CD4-positive, alpha-beta T cell treated with Interleukin-6 at 100 ng/mL for 8 hours (primary cell): ENCODE data around the gene AAR2.

Experiments used
- DNase-seq: peaks from one replicate; pipeline ENCODE4 v3.0.0-alpha.2; 2020; ENCODE audit warnings: mixed read lengths, low spot score

AAR2 gene

GRCh38 chr20:36218380-36219064 lies 17.8 kb upstream of the AAR2 start:
- no peak for DNase-seq

GRCh38 chr20:36219671-36220220 lies 16.5 kb upstream of the AAR2 start:
- no peak for DNase-seq

GRCh38 chr20:36225666-36226065 lies 10.6 kb upstream of the AAR2 start:
- DNase-seq = no peak

GRCh38 chr20:36228770-36229169 lies 7.5 kb upstream of the AAR2 start:
- DNase-seq = no peak

DNA sequence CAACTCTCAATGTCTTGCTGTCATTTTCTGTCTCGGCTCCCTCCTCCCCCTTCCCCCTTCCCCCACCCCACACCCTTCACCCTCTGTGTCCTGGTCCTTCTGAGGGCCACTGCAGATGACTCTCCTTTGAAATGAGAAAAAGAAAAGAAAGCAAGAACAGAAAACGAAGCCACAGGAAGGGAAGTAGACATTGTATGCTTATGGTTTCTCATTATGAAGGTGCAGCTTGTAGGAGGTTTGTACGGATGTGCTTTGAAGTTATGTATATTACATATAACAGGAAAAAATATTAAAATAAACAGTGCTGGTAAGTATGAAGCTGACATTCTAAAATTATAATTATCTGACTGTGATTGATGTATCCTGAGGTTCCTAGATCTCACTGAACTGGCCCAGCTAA lies 6.3 kb upstream of the AAR2 start:
- DNase-seq = no peak

- no peak for DNase-seq
These were observed 4.9 kb upstream of the AAR2 start for GRCh38 chr20:36231331-36231730.

- no peak for DNase-seq
These were observed 1.4 kb upstream of the AAR2 start for GRCh38 chr20:36234771-36235320.

DNA sequence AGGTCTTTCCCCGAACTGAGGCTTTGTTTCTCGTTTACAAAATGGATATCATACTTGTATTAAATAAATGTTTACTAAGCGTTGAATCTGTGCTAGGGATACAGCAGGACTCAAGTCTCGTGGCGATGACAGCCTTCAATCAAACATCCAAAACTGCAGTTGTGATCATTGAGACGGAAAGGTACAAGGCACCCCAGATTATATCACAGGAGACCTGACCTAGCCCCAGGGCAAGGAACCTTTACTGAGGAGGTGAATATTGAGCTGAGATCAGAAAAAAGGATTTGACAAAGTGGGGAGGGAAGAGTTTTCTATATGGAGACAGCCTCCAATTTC lies 476 bp downstream of the AAR2 start:
- DNase-seq = no peak

- no peak for DNase-seq
These were observed 1.2 kb downstream of the AAR2 start for GRCh38 chr20:36237477-36237876.

GRCh38 chr20:36238153-36238552 lies 1.9 kb downstream of the AAR2 start:
- no peak for DNase-seq

GRCh38 chr20:36238760-36239159 lies 2.5 kb downstream of the AAR2 start:
- no peak for DNase-seq

DNA sequence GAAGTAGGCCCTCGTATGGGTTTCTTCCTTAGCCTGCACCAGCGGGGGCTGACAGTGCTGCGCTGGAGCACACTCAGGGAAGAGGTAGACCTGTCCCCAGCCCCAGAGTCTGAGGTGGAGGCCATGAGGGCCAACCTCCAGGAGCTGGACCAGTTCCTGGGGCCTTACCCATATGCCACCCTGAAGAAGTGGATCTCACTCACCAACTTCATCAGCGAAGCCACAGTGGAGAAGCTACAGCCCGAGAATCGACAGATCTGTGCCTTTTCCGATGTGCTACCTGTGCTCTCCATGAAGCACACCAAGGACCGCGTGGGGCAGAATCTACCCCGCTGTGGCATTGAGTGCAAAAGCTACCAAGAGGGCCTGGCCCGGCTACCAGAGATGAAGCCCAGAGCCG lies 3.8 kb downstream of the AAR2 start:
- DNase-seq = no peak

GRCh38 chr20:36241678-36242077 lies 5.4 kb downstream of the AAR2 start:
- no peak for DNase-seq

DNA sequence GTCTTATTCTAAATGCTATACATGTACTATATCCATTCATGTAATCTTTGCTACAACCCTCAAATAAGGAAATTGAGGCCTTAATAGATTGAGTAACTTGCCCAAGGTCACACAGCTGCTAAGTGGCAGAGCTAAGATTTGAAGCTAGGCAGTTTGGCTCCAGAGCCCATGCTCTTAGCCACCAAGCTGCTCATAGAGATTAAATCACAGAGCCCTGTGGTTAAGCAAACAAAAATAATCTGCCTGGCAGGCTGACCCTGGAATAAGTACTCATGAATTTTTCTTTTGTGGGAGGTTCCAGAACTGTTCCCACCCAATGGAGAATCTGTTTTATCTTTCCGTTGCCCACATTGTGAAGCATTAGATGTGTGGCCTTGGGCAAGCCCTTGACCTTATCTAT lies 7.4 kb downstream of the AAR2 start:
- DNase-seq = no peak

DNA sequence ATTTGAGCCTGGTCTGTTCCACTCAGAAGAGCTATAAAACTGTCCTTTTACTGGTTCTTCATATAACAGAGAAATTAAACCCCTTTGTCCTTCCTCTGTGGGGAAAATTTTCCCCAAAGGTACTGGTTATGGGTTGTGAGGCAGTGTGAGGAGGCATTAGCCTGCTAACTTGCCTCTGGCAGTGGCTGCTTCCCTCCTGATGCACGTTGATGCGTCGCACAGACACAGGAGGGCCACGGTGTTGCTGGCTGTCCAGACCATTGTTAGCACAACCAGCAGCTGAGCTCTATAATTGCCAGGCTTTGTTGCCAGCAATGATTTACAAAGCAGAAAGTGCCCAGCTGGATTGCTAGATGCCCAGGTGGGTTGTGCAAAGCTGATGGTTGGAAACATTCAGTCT lies 10.1 kb downstream of the AAR2 start:
- DNase-seq = no peak

DNA sequence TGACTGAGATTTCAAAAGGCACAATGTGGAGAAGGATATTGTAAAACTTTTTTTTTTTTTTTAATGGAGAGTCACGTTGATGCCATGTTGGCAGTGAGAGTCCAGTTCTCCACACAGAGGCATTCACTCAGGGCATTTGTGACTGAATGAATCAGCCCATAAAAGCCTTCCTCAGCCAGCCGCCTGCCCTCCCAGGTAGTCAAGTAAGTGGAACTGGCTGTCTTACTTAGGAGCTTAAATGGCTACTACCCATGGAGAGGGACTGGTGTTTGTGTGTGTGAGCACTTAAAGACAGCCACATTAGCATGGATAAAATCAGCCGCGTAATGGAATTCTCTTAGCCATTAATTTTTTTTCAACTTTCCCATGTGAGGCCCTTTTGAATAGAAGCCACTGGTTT lies 12.6 kb downstream of the AAR2 start:
- DNase-seq = no peak

GRCh38 chr20:36249450-36249849 lies 13.2 kb downstream of the AAR2 start:
- no peak for DNase-seq

GRCh38 chr20:36251426-36251825 lies 15.1 kb downstream of the AAR2 start:
- DNase-seq = no peak

GRCh38 chr20:36252511-36252910 lies 16.2 kb downstream of the AAR2 start:
- DNase-seq = no peak

- DNase-seq = no peak
These were observed 16.8 kb downstream of the AAR2 start for GRCh38 chr20:36253036-36253435.

- DNase-seq = no peak
These were observed 17.8 kb downstream of the AAR2 start for GRCh38 chr20:36254076-36254475.

GRCh38 chr20:36255445-36255844 lies 19.2 kb downstream of the AAR2 start:
- DNase-seq = no peak

DNA sequence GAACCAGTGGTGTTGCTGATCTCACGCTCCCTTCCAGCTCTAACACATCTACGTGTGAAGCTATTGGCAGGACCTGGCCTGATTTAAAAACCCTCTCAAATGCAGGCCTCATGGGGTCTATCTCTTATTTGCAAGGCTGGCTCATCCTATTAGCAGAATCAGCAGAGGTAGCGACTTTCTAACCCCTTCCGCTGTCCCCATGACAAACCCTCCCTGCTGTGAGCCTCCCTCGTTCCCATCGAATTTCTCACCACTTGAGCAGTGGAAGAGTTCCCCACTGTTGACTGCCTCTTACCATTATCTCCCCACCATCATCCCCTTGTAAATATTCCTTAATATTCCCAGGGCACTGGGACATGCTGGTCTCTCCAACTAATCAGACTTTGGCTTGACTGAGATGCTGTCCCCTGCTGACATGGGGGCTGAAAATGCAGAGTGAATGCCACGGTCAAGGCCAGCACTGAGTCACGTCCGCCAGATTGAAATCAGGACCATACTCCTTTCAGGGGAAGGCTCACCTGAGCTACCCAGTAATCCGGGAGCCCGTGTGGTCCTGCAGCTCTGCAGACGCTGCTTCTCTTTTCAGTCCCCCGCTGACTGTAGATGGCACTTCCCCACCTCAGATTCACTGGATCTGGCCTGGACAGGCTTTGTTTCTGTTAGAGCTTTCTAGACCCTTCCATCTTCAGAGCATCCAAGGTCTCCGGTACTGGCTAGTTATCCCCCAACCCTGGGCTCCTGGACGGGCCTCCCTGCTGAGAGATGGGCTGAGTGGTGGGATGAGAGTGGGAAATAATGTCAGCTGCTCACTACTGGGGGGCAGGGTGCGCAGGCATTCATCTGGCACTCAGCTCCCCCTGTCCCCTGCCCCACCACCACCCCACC lies 23.1 kb downstream of the AAR2 start:
- DNase-seq = no peak
